Colonic mucosa (tissue), 4 donors: Measurements from ENCODE around the gene DIDO1. TPM values are rescaled to one million over a fixed set of nuclear protein-coding genes. Genes with fewer than 3 reads are reported as not detected.

Experiments
- DNase-seq: peaks from one replicate; pipeline ENCODE4 v3.0.0-alpha.2; 2020
- H3K27ac ChIP-seq: fragments of 200-600 bp; one replicate; pipeline ENCODE4 v1.8.0; 2021
- H3K27me3 ChIP-seq: fragments of 200-600 bp; one replicate; pipeline ENCODE4 v1.8.0; 2021
- H3K36me3 ChIP-seq: fragments of 200-600 bp; one replicate; pipeline ENCODE4 v1.8.0; 2021
- H3K4me1 ChIP-seq: fragments of 200-600 bp; one replicate; pipeline ENCODE4 v1.8.0; 2021; ENCODE audit warnings: mild to moderate bottlenecking
- H3K4me3 ChIP-seq: fragments of 200-600 bp; one replicate; pipeline ENCODE4 v1.8.0; 2021
- H3K9ac ChIP-seq, 2 donors: one replicate each; pipeline ENCODE4 v1.7.0; 2013; ENCODE audit warnings: control low read depth in 2 of 2, low read depth in 2 of 2, low read length in 2 of 2
- H3K9me3 ChIP-seq: fragments of 200-600 bp; one replicate; pipeline ENCODE4 v1.8.0; 2021
- CTCF ChIP-seq: fragments of 200-600 bp; IDR thresholded peaks from one replicate; pipeline ENCODE4 v1.8.0; 2022; ENCODE audit warnings: antibody characterized with exemption, mild to moderate bottlenecking
- intact Hi-C: fragments of 100-400 bp; cut with DNase I; formaldehyde crosslinking; loops from one replicate; pipeline ENCODE4 v1.14.1; 2022
- total RNA-seq, 2 donors: library from RNA; stranded (reverse); fragmentation: NEBNext Ultra II Directional in 1 of 2; extraction: Animal tissue kit (Norgen Biotek cat#: 25700) in 1 of 2; gene quantifications; one replicate each; pipeline ENCODE4 v1.2.1, GENCODE V29; 2021
- donor health status: healthy.
- donor health status: DM: no; HTN: no; CAD: no.
- donor health status: DM: no; HTN: no; CAD: no.

The DIDO1 gene
- total RNA-seq, 2 donors from 2014 or later, result 41.4 to 50.4 TPM

GRCh38 chr20:62844182-62844581 lies 82.1 kb downstream of the DIDO1 start:
- H3K27ac ChIP-seq, result no peak overlapping the region
- no peak for DNase-seq
- no peak overlapping the region for H3K9ac ChIP-seq
- no peaks in the 10 kb centered on the region for H3K27me3 ChIP-seq
- no peak for TF ChIP-seq CTCF
- H3K9me3 ChIP-seq, result no peaks in the 10 kb centered on the region
- H3K36me3 ChIP-seq, result no peaks in the 10 kb centered on the region
- H3K4me3 ChIP-seq, result no peak overlapping the region
- intact Hi-C loops, result no loop called here
- H3K4me1 ChIP-seq, result no peaks in the 10 kb centered on the region

GRCh38 chr20:62843656-62844055 lies 82.6 kb downstream of the DIDO1 start:
- DNase-seq, result no peak
- no peak for TF ChIP-seq CTCF
- H3K27ac ChIP-seq, result no peak overlapping the region
- no peaks in the 10 kb centered on the region for H3K36me3 ChIP-seq
- no peaks in the 10 kb centered on the region for H3K9me3 ChIP-seq
- no peaks in the 10 kb centered on the region for H3K27me3 ChIP-seq
- H3K9ac ChIP-seq, result no peak overlapping the region
- H3K4me1 ChIP-seq, result no peaks in the 10 kb centered on the region
- intact Hi-C loops, result no loop called here
- no peak overlapping the region for H3K4me3 ChIP-seq

- H3K36me3 ChIP-seq, result no peaks in the 10 kb centered on the region
- H3K9ac ChIP-seq, result no peak overlapping the region
- DNase-seq, result no peak
- no peak overlapping the region for H3K4me3 ChIP-seq
- no peak for TF ChIP-seq CTCF
- no peak overlapping the region for H3K27ac ChIP-seq
- H3K27me3 ChIP-seq, result no peaks in the 10 kb centered on the region
- H3K9me3 ChIP-seq, result no peaks in the 10 kb centered on the region
- intact Hi-C loops, result no loop called here
- no peaks in the 10 kb centered on the region for H3K4me1 ChIP-seq
Measured at GRCh38 chr20:62841705-62842212, 84.5 kb downstream of the DIDO1 start.

- no peaks in the 10 kb centered on the region for H3K4me1 ChIP-seq
- peak; percentile 45 for DNase-seq
- TF ChIP-seq CTCF, result no peak
- no peaks in the 10 kb centered on the region for H3K27me3 ChIP-seq
- intact Hi-C loops, result no loop called here
- H3K4me3 ChIP-seq, result no peak overlapping the region
- H3K9me3 ChIP-seq, result no peaks in the 10 kb centered on the region
- no peaks in the 10 kb centered on the region for H3K36me3 ChIP-seq
- H3K27ac ChIP-seq, result no peak overlapping the region
- no peak overlapping the region for H3K9ac ChIP-seq
Measured at GRCh38 chr20:62840244-62841197, 85.8 kb downstream of the DIDO1 start.

- Histone ChIP-seq H3K4me1 (no peaks in the 10 kb centered on the region), H3K4me3 (no peak overlapping the region), H3K27ac (no peak overlapping the region), H3K27me3 (no peaks in the 10 kb centered on the region), H3K36me3 (no peaks in the 10 kb centered on the region), H3K9ac (no peak overlapping the region), H3K9me3 (no peaks in the 10 kb centered on the region)
- DNase-seq, result no peak
- TF ChIP-seq CTCF, result no peak
- intact Hi-C loops, result no loop called here
Measured at GRCh38 chr20:62839816-62840215, 86.5 kb downstream of the DIDO1 start.
